NT2/D1 (cell line): Measurements from ENCODE around the gene THY1.

Experiments
- SUZ12 ChIP-seq: IDR thresholded peaks from 2 replicates; pipeline ENCODE4 v1.6.1; 2011; ENCODE audit not compliant: insufficient read length, insufficient read depth; ENCODE audit errors: extremely low read depth
- YY1 ChIP-seq: IDR thresholded peaks from 2 replicates; pipeline ENCODE4 v1.6.1; 2011; ENCODE audit not compliant: insufficient read length, insufficient read depth

GRCh38 chr11:119396835-119397234, 26.1 kb downstream of the THY1 start:
- TF ChIP-seq YY1 = no peak
- no peak for TF ChIP-seq SUZ12
